Glutamatergic neuron (in vitro differentiated cells): ENCODE data around the gene COL21A1. TPM values are rescaled to one million over a fixed set of nuclear protein-coding genes. Genes with fewer than 3 reads are reported as not detected.

ENCODE experiments used
- DNase-seq: peaks from one replicate; pipeline ENCODE4 v3.0.0; 2022
- H3K27ac Mint-ChIP-seq: one replicate; pipeline ENCODE4 v1.8.0; 2020; ENCODE audit warnings: mild to moderate bottlenecking, mixed read lengths, inconsistent platforms; ENCODE audit not compliant: unreplicated experiment
- H3K27me3 Mint-ChIP-seq: one replicate; pipeline ENCODE4 v1.8.0; 2020; ENCODE audit warnings: mild to moderate bottlenecking, moderate library complexity, mixed read lengths, inconsistent platforms; ENCODE audit not compliant: unreplicated experiment
- H3K36me3 Mint-ChIP-seq: one replicate; pipeline ENCODE4 v1.8.0; 2020; ENCODE audit warnings: mild to moderate bottlenecking, mixed read lengths, inconsistent platforms; ENCODE audit not compliant: unreplicated experiment
- H3K4me1 Mint-ChIP-seq: one replicate; pipeline ENCODE4 v1.8.0; 2020; ENCODE audit warnings: mild to moderate bottlenecking, low read depth, mixed read lengths, inconsistent platforms; ENCODE audit not compliant: unreplicated experiment
- H3K4me3 Mint-ChIP-seq: one replicate; pipeline ENCODE4 v1.8.0; 2020; ENCODE audit warnings: mild to moderate bottlenecking, mixed read lengths, inconsistent platforms; ENCODE audit not compliant: unreplicated experiment
- H3K9me3 Mint-ChIP-seq: one replicate; pipeline ENCODE4 v1.8.0; 2020; ENCODE audit warnings: mild to moderate bottlenecking, moderate library complexity, mixed read lengths, inconsistent platforms; ENCODE audit not compliant: unreplicated experiment
- total RNA-seq: library from RNA; stranded (reverse); fragmentation: NEBNext Ultra II Directional; extraction: Animal tissue kit (Norgen Biotek cat#: 25700); gene quantifications from one replicate; pipeline ENCODE4 v1.2.1, GENCODE V29; 2021; ENCODE audit not compliant: unreplicated experiment
- TF ChIP-seq, protein P1 (sequence below): fragments of 200-600 bp; sonication (generic); IDR thresholded peaks from one replicate; pipeline ENCODE4 v1.5.0; 2021; ENCODE audit not compliant: partially characterized antibody, unreplicated experiment

COL21A1 gene
- total RNA-seq, 1 donor from 2014 or later = 0.69 TPM

DNA sequence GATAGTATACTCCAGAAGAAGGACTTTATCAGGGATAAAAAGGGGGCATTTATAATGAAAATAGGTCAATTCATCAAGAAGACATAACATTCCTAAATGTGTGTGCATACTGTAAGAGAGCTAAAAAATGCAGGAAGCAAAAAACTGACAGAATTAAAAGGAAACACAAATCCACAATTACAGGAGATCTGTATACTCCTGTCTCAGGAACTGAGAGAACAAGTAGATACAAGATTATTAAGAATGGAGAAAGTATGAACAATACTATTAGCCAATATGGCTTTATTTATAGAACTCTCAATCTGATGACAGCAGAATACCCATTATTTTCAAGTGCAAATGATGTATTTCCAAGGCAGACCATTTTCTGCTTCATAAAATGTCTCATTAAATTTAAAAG is 204.3 kb downstream of the COL21A1 start:
- TF ChIP-seq, protein P1, sequence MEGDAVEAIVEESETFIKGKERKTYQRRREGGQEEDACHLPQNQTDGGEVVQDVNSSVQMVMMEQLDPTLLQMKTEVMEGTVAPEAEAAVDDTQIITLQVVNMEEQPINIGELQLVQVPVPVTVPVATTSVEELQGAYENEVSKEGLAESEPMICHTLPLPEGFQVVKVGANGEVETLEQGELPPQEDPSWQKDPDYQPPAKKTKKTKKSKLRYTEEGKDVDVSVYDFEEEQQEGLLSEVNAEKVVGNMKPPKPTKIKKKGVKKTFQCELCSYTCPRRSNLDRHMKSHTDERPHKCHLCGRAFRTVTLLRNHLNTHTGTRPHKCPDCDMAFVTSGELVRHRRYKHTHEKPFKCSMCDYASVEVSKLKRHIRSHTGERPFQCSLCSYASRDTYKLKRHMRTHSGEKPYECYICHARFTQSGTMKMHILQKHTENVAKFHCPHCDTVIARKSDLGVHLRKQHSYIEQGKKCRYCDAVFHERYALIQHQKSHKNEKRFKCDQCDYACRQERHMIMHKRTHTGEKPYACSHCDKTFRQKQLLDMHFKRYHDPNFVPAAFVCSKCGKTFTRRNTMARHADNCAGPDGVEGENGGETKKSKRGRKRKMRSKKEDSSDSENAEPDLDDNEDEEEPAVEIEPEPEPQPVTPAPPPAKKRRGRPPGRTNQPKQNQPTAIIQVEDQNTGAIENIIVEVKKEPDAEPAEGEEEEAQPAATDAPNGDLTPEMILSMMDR = no peak
- Mint-ChIP-seq H3K4me1 (peaks cover 6% of the 10 kb centered on the region), H3K9me3 (no peaks in the 10 kb centered on the region), H3K27ac (no peak overlapping the region), H3K36me3 (no peaks in the 10 kb centered on the region), H3K27me3 (no peaks in the 10 kb centered on the region), H3K4me3 (no peak overlapping the region)
- no peak for DNase-seq

DNA sequence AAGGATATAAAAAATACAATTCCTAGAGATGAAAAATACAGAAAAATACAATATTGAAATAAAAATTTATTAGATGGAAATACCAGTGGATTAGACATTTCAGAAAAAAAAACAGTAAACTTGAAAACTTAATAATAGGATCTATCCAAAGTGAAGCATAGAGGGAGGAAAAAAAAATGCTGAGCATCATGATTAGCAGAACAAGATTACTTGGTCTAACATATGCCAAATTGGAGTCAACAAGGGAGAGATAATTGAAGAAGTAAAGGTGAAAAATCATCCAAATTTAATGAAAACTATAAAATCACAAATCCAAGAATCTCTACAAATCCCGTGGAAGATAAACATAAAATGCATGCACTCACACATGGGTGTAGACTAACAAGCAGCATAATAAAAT is 205.8 kb downstream of the COL21A1 start:
- H3K36me3 Mint-ChIP-seq = no peaks in the 10 kb centered on the region
- H3K27ac Mint-ChIP-seq = no peak overlapping the region
- no peak overlapping the region for H3K4me3 Mint-ChIP-seq
- TF ChIP-seq, protein P1 = no peak
- H3K9me3 Mint-ChIP-seq = no peaks in the 10 kb centered on the region
- H3K4me1 Mint-ChIP-seq = peaks cover 5% of the 10 kb centered on the region
- H3K27me3 Mint-ChIP-seq = no peaks in the 10 kb centered on the region
- no peak for DNase-seq

DNA sequence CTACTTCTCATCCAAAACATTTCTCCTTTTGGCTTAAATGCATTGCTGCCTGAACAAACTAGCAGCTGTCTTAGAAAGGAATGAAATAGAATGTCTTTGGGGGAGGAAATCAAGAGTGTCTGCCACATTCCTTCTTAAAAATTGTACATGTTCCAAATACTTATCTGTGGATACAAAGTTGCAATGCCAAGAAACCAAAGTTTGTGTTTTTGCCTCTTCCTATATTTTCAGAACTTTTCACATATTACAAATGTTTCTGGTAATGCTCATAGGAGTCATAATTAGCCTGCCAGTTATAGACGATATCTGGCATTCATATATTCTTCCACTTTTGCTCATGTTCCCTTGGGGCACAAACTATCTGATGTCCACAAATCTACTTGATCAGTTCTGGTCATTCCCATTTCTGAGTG is 206.5 kb downstream of the COL21A1 start:
- Mint-ChIP-seq H3K9me3 (no peaks in the 10 kb centered on the region), H3K27me3 (no peaks in the 10 kb centered on the region), H3K4me3 (no peak overlapping the region), H3K4me1 (peaks cover 5% of the 10 kb centered on the region), H3K36me3 (no peaks in the 10 kb centered on the region), H3K27ac (no peak overlapping the region)
- no peak for DNase-seq
- TF ChIP-seq, protein P1 = no peak

DNA sequence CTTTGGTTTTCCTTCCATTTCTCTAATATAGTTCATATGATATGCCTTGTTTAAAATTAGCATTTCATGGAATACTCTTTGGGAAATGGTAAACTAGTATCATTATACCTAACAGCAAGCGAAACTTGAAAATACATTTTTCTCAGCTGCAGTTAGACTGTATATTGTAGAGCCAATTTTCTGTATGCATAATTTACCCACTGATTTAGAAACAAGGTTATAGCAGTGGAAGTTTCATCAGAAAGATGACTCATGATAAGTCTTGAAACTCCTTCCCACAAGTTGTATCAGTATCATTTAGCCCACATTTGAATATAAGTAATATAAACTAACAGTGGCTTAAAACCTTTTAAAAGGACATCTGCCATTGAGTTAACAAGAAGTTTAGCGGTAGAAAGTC is 207.2 kb downstream of the COL21A1 start:
- H3K4me3 Mint-ChIP-seq = no peak overlapping the region
- no peaks in the 10 kb centered on the region for H3K36me3 Mint-ChIP-seq
- no peaks in the 10 kb centered on the region for H3K9me3 Mint-ChIP-seq
- no peak overlapping the region for H3K27ac Mint-ChIP-seq
- TF ChIP-seq, protein P1 = no peak
- no peaks in the 10 kb centered on the region for H3K27me3 Mint-ChIP-seq
- no peak for DNase-seq
- peaks cover 5% of the 10 kb centered on the region for H3K4me1 Mint-ChIP-seq

DNA sequence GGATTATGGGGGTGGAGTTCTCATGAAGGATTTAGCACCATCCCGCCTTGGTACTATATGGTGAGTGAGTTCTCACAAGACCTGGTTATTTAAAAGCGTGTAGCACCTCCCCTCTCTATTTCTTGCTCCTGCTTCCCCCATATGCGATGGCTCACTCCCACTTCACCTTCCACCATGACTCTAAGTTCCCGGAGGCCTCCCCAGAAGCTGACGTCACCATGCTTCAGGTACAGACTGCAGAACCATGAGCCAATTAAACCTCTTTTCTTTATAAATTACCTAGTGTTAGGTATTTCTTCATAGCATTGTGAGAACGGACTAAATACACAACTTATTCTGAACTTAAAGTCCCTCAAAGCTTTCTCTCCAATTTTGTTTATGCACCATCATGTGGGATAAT is 208.6 kb downstream of the COL21A1 start:
- TF ChIP-seq, protein P1 = no peak
- no peak for DNase-seq
- Mint-ChIP-seq H3K4me3 (no peak overlapping the region), H3K27ac (peak overlapping the region; percentile 25), H3K9me3 (no peaks in the 10 kb centered on the region), H3K27me3 (no peaks in the 10 kb centered on the region), H3K36me3 (no peaks in the 10 kb centered on the region), H3K4me1 (peaks cover 5% of the 10 kb centered on the region)
